Measurements from ENCODE around the gene AKAIN1.

DNA sequence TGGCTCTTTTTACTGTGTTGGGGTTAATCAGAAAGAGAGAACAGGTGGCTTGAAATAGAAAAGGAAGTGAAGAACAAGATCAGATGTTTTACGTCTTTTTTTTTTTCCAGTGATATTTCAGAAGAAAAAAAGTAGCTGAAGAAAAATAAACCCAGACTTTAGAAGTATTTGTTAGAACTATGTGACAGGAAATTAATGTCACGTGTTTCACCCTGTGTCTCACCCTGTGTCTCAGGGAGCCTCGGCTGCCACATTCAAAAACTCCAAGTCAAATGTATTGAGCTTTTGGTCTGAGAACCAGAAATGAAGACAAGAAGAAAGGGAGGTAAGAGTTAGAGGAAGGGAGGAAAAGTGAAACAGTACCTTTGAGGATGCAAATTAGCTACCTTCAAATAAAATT lies 38.0 kb downstream of the AKAIN1 start:
- TF ChIP-seq, protein P1, sequence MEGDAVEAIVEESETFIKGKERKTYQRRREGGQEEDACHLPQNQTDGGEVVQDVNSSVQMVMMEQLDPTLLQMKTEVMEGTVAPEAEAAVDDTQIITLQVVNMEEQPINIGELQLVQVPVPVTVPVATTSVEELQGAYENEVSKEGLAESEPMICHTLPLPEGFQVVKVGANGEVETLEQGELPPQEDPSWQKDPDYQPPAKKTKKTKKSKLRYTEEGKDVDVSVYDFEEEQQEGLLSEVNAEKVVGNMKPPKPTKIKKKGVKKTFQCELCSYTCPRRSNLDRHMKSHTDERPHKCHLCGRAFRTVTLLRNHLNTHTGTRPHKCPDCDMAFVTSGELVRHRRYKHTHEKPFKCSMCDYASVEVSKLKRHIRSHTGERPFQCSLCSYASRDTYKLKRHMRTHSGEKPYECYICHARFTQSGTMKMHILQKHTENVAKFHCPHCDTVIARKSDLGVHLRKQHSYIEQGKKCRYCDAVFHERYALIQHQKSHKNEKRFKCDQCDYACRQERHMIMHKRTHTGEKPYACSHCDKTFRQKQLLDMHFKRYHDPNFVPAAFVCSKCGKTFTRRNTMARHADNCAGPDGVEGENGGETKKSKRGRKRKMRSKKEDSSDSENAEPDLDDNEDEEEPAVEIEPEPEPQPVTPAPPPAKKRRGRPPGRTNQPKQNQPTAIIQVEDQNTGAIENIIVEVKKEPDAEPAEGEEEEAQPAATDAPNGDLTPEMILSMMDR (conservative IDR thresholded peaks at IDR 0.05; ENCODE audit: low read depth, low read length) = no peak
- TF ChIP-seq MXI1 (IDR thresholded peaks at IDR 0.05; ENCODE audit: borderline replicate concordance, low read depth, low read length) = no peak
- TF ChIP-seq CEBPB (IDR thresholded peaks at IDR 0.05; ENCODE audit: low read depth, low read length) = no peak
- no peak for TF ChIP-seq CHD1 (IDR thresholded peaks at IDR 0.05; ENCODE audit: low read depth, low read length)
- TF ChIP-seq POLR2A (IDR thresholded peaks at IDR 0.05; ENCODE audit: low read depth, low read length) = no peak
- TF ChIP-seq BHLHE40 (IDR thresholded peaks at IDR 0.05; ENCODE audit: low read depth, low read length) = no peak

Data from IMR-90 (cell line).